Activated naive CD4-positive, alpha-beta T cell (primary cell): ENCODE data around the gene TOB1.

ENCODE experiments used
- DNase-seq, 4 experiments: peaks; one replicate each; lab custom pipeline; 2025; lab: John Stamatoyannopoulos, UW

TOB1 gene

GRCh38 chr17:50845240-50846147, 20.7 kb downstream of the TOB1 start:
- no peak for DNase-seq

- no peak for DNase-seq
These were observed 21.9 kb downstream of the TOB1 start for GRCh38 chr17:50844117-50844700.

- no peak for DNase-seq
These were observed 22.8 kb downstream of the TOB1 start for GRCh38 chr17:50843150-50843905.

GRCh38 chr17:50842506-50843149, 23.5 kb downstream of the TOB1 start:
- DNase-seq, result no peak

GRCh38 chr17:50841949-50842354, 24.2 kb downstream of the TOB1 start:
- peak in 2 of 4 experiments; percentile 15 to 36 for DNase-seq

- no peak for DNase-seq
These were observed 24.7 kb downstream of the TOB1 start for GRCh38 chr17:50841277-50841948.

- no peak for DNase-seq
These were observed 25.8 kb downstream of the TOB1 start for GRCh38 chr17:50840311-50840851.

- DNase-seq, result no peak
These were observed 26.4 kb downstream of the TOB1 start for GRCh38 chr17:50839591-50840310.

GRCh38 chr17:50837980-50838954, 27.9 kb downstream of the TOB1 start:
- no peak for DNase-seq

GRCh38 chr17:50837286-50837979, 28.7 kb downstream of the TOB1 start:
- DNase-seq, result no peak

- DNase-seq, result no peak
These were observed 29.3 kb downstream of the TOB1 start for GRCh38 chr17:50836826-50837225.

- no peak for DNase-seq
These were observed 30.6 kb downstream of the TOB1 start, which contains the start of gene WFIKKN2 for GRCh38 chr17:50835301-50836234. TSS of gene WFIKKN2 (plus strand) at chr17:50835586. CDS start at chr17:50835938, 352 bp downstream.

GRCh38 chr17:50834429-50835300, 31.5 kb downstream of the TOB1 start:
- no peak for DNase-seq

- DNase-seq, result no peak
These were observed 32.4 kb downstream of the TOB1 start for GRCh38 chr17:50833510-50834428.

GRCh38 chr17:50832864-50833381, 33.2 kb downstream of the TOB1 start:
- DNase-seq, result no peak
